ENCODE results near the gene TMPRSS2.
"Not testable (repeated sequence)": the region's sequence is repeated elsewhere in the genome, so short reads cannot be mapped to it uniquely, and the experiment has no call there.

The TMPRSS2 gene

DNA sequence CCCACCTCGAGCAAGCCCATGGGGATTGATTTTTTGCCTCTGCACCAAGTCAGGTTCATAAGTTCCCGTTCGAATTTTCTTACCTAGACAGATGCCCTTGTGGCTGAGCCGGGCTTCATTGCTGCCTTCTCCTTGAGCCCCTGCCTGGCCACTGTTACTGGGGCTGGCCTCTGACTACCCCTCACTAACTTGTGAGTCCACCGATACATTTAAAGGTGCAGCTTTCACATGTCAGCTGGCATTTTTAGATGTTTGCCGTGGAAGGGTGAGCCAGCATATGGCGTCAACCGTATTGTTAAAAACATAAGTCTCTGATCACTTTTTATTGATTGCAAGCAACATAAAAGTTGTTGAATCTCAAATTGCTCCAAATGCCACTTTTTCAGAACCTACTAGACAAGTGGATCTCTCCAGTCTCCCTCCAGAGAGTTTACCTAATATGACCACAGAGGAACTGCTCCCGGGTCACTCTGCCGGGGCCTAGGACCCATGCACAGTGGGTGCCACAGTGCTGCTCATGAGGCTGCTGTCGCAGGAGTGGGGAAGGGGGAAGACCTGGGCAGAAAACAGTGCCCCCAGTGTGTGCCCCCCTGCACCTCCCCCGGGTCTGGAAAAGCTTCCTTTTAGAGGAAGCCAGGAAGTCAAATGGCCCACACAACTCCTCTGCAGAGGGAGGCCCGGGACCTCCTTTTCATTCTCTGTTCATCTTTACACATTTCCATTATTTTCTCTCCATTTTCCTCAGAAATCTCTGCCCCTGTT is 63.1 kb downstream of the TMPRSS2 start:
- no peak for DNase-seq

DNA sequence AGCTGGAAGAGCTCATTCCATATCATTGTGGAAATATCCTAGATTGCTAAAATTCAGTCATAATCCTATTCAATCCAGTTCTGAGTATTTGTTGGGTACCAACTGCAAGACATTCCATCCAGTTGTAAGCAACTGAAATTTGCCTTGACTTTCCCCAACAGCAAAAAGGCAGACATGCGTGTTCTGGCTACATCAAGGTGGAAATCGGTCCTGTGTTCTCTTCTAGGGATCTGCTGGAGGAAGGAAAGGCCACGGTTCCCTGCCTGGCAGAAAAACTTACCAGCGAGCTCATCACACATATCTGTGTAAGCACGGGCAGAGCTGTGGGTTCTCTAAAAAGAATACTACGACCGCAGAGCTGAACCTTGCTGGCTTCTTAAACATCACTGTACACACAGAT is 64.4 kb downstream of the TMPRSS2 start:
- DNase-seq = no peak

- DNase-seq = no peak
These were observed 65.3 kb downstream of the TMPRSS2 start for GRCh38 chr21:41442481-41443186.

- no peak for DNase-seq
These were observed 66.4 kb downstream of the TMPRSS2 start for GRCh38 chr21:41441546-41441945.

DNA sequence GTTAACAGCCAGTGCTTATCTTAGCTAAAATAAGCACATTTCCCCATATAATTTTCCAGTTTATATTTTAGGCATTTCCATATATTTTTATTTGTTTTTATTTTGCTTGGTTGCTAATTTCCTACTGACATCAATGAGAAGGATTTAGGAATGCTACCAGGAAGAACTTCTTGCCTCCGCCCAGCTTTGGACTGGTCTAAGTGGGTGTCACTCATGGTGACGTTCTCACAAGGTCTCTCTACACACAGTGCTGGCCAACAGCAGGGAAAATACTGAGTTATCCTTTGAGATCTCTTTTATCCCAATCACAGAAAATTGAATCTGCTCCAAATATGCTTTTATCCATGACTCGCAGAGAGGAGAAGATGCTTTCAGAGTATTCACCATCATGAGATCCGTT is 68.7 kb downstream of the TMPRSS2 start:
- DNase-seq = no peak

- DNase-seq = no peak
These were observed 69.4 kb downstream of the TMPRSS2 start for GRCh38 chr21:41438425-41439113.

DNA sequence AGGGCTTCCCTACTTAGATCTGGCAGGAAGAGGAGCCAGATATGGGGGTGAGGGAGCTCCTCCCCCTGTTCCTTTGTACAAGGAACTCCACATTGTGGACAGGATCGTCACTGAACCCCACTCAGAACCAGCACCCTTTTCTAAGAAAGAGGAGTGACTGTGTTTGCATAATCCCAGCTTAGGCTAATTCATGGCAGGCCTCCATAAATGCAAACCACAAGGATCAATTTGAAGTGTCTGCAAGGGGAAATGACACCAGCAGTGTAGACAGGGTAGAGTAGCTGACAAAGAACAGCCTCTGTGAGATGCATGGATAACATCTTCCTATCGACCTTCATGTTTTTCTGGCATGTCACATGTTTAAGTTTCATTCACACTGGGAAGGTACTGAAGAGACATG is 70.2 kb downstream of the TMPRSS2 start:
- no peak for DNase-seq

GRCh38 chr21:41435706-41436105 is 72.3 kb downstream of the TMPRSS2 start:
- no peak for DNase-seq

DNA sequence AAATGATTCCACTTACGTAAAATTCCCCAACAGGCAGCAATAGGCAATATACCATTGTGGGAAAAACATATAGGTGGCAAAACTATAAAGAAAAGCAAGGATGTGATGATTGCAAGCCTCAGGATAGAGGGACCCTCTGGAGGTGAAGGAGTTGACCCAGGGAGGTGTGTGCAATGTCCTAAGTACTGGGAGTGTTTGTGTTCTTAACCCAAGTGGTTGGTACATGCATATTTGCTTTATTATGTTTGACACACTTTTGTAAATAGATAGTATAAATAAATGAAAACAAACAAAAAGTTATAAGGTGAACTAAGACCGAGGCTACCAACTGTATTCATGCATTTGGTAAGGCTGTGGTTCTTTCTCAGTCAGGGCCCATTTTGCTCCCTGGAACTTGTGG is 74.4 kb downstream of the TMPRSS2 start:
- DNase-seq = no peak

DNA sequence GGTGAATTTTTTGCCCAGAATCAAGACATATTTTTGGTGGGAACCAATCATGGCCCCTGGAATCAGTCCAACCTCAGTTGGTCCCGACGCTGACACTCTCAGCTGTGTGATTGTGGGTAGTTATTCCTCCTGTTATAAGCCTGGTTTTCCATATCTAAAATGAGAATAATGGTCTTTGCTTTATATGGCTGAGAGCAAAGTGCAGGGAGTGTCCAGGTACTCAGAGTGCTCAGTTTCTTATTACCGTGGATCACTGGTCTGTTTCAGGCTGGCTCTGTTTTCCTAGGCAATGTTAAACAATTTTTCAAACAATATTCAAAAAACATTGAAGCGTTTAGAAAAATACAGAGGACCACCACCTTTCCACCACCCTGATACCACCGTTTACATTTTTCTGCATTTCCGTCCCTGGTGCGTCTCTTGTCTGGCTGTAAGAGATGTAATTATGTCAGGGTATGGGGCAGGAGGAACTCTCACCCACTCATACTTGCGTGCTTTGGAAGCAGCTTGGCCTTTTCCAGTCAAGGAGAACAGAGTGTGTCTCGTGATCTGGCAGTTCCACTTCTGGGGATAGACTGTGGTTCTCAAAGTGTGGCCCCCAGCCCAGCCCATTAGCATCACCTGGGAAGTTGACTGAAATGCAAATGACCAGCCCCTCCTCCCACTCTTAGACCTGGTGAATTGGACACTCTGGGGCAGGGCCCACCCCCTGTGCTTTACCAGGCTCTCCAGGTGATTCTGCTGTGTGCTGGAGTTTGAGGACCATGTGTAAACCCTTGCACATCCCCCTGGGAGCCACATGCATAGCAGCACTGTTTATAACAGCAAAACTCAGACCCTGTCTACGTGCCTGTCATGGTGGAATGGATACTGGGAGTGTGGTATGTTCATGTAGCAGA is 75.1 kb downstream of the TMPRSS2 start:
- DNase-seq = no peak

GRCh38 chr21:41431788-41432548 is 76.0 kb downstream of the TMPRSS2 start:
- no peak for DNase-seq

DNA sequence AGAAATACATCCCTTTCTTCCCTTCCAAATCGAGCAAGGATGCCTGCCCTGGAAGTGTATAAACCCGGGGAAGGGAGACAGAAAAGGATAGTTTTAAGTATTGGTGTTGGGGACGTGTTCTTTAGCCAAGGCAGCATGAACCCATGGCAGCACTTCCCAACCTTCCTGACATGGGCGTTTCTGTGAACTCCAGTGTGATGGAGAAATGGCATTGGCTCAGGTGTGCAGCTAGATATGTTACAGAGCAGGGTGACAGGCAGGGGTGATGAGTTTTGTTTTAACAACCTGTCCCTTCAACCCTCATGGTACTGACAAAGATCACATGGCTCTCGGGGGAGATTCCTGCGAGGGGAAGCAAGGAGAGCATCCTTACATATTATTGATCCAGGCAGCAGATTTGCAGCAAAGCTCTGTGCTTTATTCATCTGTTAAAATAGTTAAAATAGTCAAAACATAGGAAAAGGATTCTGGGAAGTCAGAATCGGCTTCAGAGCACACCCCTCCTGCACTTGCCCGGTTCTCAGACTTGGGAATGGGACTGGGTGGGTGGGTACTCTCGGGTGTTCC is 78.0 kb downstream of the TMPRSS2 start:
- DNase-seq = no peak

GRCh38 chr21:41429305-41429704 is 78.7 kb downstream of the TMPRSS2 start:
- no peak for DNase-seq

DNA sequence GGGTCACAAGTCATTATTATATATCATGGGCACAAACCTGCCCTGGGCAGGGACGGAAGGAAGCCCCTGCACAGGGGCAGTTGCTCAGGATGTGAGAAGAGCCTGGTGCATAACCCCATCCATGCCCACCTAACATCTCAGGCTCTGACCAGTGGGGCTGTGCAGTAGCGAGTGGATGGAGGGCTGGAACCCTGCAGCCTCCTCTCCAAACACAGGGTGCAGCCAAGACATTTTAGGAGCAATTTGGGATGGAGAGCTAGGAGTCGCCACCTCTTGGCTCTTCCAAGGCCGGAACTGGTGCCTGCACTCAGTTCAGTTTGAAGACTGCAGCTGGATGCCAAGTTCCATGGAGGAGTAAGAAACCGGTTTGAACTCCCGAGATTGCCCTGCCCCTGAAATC is 79.1 kb downstream of the TMPRSS2 start:
- DNase-seq = no peak

DNA sequence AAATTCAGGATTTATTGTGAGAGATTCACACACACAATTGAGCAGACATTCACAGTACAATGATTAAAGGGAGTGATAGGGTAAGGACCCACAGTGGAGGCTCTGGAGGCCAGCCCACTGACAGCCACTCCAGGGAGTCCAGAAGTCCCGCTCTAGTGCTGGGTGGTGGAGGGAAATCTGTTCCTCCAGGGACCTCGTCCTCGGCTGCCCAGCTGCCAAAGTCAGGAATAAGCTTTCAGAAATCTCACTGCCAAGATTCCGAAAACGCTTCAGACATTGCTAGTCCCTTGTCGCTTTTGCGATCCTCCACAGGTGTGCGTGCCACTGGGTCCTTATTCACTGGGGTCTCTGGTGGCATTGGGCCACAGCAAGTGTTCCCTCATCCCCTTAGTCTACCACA is 79.6 kb downstream of the TMPRSS2 start:
- DNase-seq = no peak

- no peak for DNase-seq
These were observed 80.4 kb downstream of the TMPRSS2 start for GRCh38 chr21:41427556-41427955.

- DNase-seq = no peak
These were observed 81.1 kb downstream of the TMPRSS2 start for GRCh38 chr21:41426676-41427404.

DNA sequence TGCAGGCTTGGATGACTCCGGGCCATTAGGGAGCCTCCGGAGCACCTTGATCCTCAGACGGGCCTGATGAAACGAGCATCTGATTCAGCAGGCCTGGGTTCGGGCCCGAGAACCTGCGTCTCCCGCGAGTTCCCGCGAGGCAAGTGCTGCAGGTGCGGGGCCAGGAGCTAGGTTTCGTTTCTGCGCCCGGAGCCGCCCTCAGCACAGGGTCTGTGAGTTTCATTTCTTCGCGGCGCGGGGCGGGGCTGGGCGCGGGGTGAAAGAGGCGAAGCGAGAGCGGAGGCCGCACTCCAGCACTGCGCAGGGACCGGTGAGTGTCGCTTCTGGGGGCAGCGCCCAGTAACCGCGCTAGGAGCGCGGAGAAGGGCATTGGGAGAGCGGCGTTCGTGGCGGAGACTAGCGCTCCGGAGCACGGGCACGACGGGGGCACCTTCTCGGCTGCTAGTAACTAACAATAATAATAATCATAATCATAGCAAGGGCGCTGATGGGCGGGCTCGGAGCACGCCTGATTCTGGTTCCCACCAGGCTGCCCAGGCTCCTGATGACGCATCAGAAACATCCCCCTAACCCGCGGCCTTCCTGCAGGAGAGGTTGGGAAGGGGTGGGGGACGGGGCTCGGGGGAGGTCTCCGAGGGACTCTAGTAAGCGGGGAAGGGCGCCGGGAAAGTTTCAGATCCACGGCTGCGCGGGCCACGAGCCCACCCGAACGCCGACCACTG is 81.8 kb downstream of the TMPRSS2 start, which contains the start of gene MX1:
Gene MX1 (plus strand): TSS at position 286 of the 722 bp plus-strand sequence. CDS start 5,832 bp downstream, outside the sequence.
- DNase-seq = no peak

GRCh38 chr21:41425588-41425953 is 82.4 kb downstream of the TMPRSS2 start:
- no peak for DNase-seq

- DNase-seq = not testable (repeated sequence)
These were observed 84.7 kb downstream of the TMPRSS2 start for GRCh38 chr21:41423305-41423636.

Measured in cortex of kidney (tissue), 1 donor.